Cardiac muscle cell (in vitro differentiated cells and primary cell): ENCODE measurements around the gene GLIPR2. TPM values are rescaled to one million over a fixed set of nuclear protein-coding genes. Genes with fewer than 3 reads are reported as not detected.
A peak's percentile ranks its signal among the peaks of the same experiment; 100 is the strongest.

Experiments used
- DNase-seq, 2 donors: peaks; one replicate each; pipeline versions ENCODE4 v3.0.0 to v3.0.0-alpha.2; 2010 to 2017; ENCODE audit warnings: low read depth in 1 of 2, low spot score in 1 of 2
- H3K27ac ChIP-seq: fragments of 200-600 bp; sonication (generic); 2 replicates; pipeline ENCODE4 v1.5.1; 2016
- H3K27me3 ChIP-seq: fragments of 200-600 bp; sonication (generic); 2 replicates; pipeline ENCODE4 v1.6.0; 2016; ENCODE audit warnings: control low read depth
- H3K36me3 ChIP-seq: fragments of 200-600 bp; sonication (generic); 2 replicates; pipeline ENCODE4 v1.5.1; 2016; ENCODE audit warnings: control low read depth
- H3K4me1 ChIP-seq: fragments of 200-600 bp; sonication (generic); 2 replicates; pipeline ENCODE4 v1.8.1; 2017; ENCODE audit warnings: low read depth, mild to moderate bottlenecking, mixed run types
- H3K4me3 ChIP-seq: fragments of 200-600 bp; sonication (generic); 2 replicates; pipeline ENCODE4 v1.5.1; 2016; ENCODE audit warnings: mild to moderate bottlenecking
- H3K9me3 ChIP-seq: fragments of 200-600 bp; sonication (generic); 2 replicates; pipeline ENCODE4 v1.5.1; 2017; ENCODE audit warnings: low read depth, mild to moderate bottlenecking, control low read depth
- CTCF ChIP-seq: IDR thresholded peaks from 2 replicates; pipeline ENCODE4 v1.5.1; 2012; ENCODE audit warnings: low read depth, mild to moderate bottlenecking, low read length
- polyA plus RNA-seq: library from polyadenylated mRNA; unstranded; fragments of >200 nt; fragmentation: Nextera tagmentation; extraction: Ambion mirVana; gene quantifications from 2 replicates; pipeline ENCODE4 v1.2.1, GENCODE V29; 2016
- total RNA-seq: library from RNA; depleted of rRNA; stranded (reverse); fragments of >200 nt; gene quantifications from 2 replicates; pipeline ENCODE4 v1.2.3, GENCODE V29; 2016

GLIPR2 gene
- total and polyA plus RNA-seq, 2 experiments from 2014 or later = 3.2 to 15.1 TPM

GRCh38 chr9:36151316-36152210 is 15.0 kb downstream of the GLIPR2 start:
- DNase-seq = peak in 1 of 2 donors; percentile 81
- Histone ChIP-seq H3K9me3 (no peaks in the 10 kb centered on the region), H3K4me3 (no peak overlapping the region), H3K27ac (no peak overlapping the region), H3K4me1 (peaks cover 7% of the 10 kb centered on the region), H3K36me3 (no peaks in the 10 kb centered on the region), H3K27me3 (no peaks in the 10 kb centered on the region)
- no peak for TF ChIP-seq CTCF

- TF ChIP-seq CTCF = no peak
- Histone ChIP-seq H3K36me3 (no peaks in the 10 kb centered on the region), H3K27ac (no peak overlapping the region), H3K9me3 (no peaks in the 10 kb centered on the region), H3K4me3 (no peak overlapping the region), H3K27me3 (no peaks in the 10 kb centered on the region), H3K4me1 (peaks cover 7% of the 10 kb centered on the region)
- no peak for DNase-seq
Observed at GRCh38 chr9:36152741-36153438, 16.4 kb downstream of the GLIPR2 start.

- Histone ChIP-seq H3K27ac (no peak overlapping the region), H3K36me3 (no peaks in the 10 kb centered on the region)
Observed at GRCh38 chr9:36153746-36154145, 17.2 kb downstream of the GLIPR2 start.

GRCh38 chr9:36154331-36154952 is 17.9 kb downstream of the GLIPR2 start:
- H3K4me3 ChIP-seq = no peak overlapping the region
- H3K36me3 ChIP-seq = no peaks in the 10 kb centered on the region
- H3K27me3 ChIP-seq = no peaks in the 10 kb centered on the region
- H3K9me3 ChIP-seq = no peaks in the 10 kb centered on the region
- TF ChIP-seq CTCF = no peak
- H3K27ac ChIP-seq = peak overlapping the region; percentile 71
- H3K4me1 ChIP-seq = peaks cover 7% of the 10 kb centered on the region
- DNase-seq = peak; percentile 16 to 89

More at GRCh38 chr9:36153746-36154145, 17.2 kb downstream of the GLIPR2 start:
- H3K4me1 ChIP-seq = peaks cover 7% of the 10 kb centered on the region
- no peak for DNase-seq
- no peak overlapping the region for H3K4me3 ChIP-seq
- H3K27me3 ChIP-seq = no peaks in the 10 kb centered on the region
- TF ChIP-seq CTCF = no peak
- H3K9me3 ChIP-seq = no peaks in the 10 kb centered on the region

GRCh38 chr9:36156116-36156515 is 19.6 kb downstream of the GLIPR2 start:
- no peak for TF ChIP-seq CTCF
- peaks cover 7% of the 10 kb centered on the region for H3K4me1 ChIP-seq
- no peak overlapping the region for H3K27ac ChIP-seq
- H3K36me3 ChIP-seq = no peaks in the 10 kb centered on the region
- DNase-seq = no peak
- H3K4me3 ChIP-seq = no peak overlapping the region
- no peaks in the 10 kb centered on the region for H3K27me3 ChIP-seq
- H3K9me3 ChIP-seq = no peaks in the 10 kb centered on the region
